Medulla oblongata (tissue), 1 donor: Measurements from ENCODE around the gene C7orf57.
A peak's percentile ranks its signal among the peaks of the same experiment; 100 is the strongest.
"Not testable (repeated sequence)": the region's sequence is repeated elsewhere in the genome, so short reads cannot be mapped to it uniquely, and the experiment has no call there.

ENCODE experiments used
- DNase-seq: peaks from one replicate; pipeline ENCODE4 v3.0.0-alpha.2; 2015; ENCODE audit errors: extremely low spot score

C7orf57 gene

DNA sequence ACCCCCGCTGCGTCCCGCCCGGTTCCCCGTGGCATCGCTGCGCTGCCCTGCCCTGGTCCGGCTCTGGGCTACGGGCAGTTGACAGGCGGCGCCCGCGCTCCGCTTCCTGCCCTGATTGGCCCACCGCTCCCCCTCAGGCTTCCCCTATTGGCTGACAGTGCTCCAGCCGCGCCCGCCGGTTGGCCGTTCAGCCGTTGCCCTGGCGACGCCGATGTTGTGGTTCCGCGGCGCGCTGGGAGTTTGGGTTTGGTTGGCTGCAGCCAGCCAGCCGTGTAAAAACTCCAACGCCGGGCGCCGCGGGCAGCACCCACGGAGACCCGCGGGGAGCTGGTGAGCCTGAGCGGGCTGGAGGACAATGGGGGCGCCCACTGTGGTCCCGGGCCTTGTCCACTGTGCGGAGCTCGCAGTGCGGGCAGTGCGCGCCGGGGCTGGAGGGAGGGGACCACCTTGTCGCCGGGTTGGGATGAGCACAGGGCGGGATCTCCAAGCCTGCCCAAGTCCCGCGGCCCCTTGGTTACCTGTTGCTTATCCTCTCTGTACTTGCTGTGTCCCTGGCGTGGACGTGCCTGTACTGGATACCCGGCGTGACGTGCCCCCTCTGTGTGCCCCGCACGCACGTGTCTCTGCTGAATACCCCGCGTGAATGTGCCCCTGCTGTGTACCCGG, at the start of gene C7orf57:
C7orf57 (plus strand) TSS at position 243 of the 666 bp plus-strand sequence. CDS start 766 bp downstream, outside the sequence.
- peak; percentile 84 for DNase-seq

GRCh38 chr7:47988496-47989386, 46.6 kb upstream of the C7orf57 start:
- no peak for DNase-seq

- DNase-seq, result not testable (repeated sequence)
Observed at GRCh38 chr7:47989607-47990400, 45.5 kb upstream of the C7orf57 start.

GRCh38 chr7:47990592-47990991, 44.8 kb upstream of the C7orf57 start:
- no peak for DNase-seq

GRCh38 chr7:47991270-47991669, 44.1 kb upstream of the C7orf57 start:
- no peak for DNase-seq

GRCh38 chr7:47991741-47992311, 43.5 kb upstream of the C7orf57 start:
- peak; percentile 80 for DNase-seq

DNA sequence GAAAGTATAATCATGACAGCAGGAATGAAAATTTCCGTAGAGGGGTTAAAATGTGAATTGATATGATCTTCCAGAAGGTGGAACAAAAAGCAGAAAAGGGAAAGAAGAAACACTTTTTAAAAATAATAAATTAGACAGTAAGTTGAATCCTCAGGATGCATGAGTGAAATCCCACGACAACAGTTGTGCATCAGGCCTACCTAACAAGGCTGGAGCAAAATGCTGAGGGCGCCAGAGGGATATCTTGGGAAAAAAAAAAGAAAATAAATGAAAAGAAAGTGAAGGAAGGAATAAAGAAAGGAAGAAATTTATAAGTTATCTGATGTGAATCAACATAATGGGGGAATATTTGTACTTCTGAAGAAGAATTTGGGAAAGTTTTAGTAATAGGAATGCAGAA, 42.9 kb upstream of the C7orf57 start:
- DNase-seq, result no peak

DNA sequence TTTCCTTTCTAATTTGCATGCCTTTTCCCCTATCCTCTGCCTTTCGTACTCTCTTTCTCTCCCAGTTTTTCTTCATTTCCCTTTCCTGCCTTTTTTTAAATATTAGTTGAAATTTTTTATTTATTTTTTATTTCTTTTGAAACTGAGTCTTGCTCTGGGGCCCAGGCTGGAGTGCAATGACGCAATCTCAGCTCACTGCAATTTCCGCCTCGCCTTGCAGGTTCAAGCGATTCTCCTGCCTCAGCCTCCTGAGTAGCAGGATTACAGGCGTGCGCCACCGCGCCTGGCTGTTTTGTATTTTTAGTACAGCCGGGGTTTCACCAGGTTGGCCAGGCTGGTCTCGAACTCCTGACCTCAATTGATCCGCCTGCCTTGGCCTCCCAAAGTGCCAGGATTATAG, 35.9 kb upstream of the C7orf57 start:
- DNase-seq, result no peak

DNA sequence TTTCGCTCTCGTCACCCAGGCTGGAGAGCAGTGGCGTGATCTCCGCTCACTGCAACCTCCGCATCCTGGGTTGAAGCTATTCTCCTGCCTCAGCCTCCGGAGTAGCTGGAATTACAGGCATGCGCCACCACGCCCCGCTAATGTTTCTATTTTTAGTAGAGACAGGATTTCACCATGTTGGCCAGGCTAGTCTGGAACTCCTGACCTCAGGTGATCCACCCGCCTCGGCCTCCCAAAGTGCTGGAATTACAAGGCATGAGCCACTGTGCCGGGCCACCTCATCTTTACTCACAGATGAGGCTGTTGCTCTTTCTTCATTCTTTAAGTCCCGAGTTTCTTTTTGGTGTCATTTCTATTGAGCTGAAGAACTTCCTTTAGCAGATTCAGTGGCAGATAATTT, 35.2 kb upstream of the C7orf57 start:
- not testable (repeated sequence) for DNase-seq

DNA sequence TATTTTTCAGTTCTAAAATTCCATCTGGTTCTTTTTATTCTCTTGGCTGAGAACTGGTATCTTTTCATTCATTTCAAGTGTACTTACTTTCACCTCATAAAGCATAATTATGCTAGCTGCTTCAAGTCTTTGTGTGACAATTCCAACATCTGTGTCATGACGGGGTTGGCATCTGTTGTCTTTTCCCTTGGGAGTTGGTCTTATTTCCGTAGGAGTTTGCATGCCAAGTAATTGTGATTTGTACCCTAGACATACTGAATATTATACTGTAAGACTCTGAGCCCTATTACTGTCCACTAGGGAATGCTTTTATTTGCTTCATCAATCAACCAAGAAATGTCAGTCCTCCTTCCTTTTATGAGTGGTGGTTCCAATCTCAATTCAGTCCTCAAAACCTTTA, 31.3 kb upstream of the C7orf57 start:
- no peak for DNase-seq

- DNase-seq, result no peak
Observed at GRCh38 chr7:48004638-48005037, 30.7 kb upstream of the C7orf57 start.

DNA sequence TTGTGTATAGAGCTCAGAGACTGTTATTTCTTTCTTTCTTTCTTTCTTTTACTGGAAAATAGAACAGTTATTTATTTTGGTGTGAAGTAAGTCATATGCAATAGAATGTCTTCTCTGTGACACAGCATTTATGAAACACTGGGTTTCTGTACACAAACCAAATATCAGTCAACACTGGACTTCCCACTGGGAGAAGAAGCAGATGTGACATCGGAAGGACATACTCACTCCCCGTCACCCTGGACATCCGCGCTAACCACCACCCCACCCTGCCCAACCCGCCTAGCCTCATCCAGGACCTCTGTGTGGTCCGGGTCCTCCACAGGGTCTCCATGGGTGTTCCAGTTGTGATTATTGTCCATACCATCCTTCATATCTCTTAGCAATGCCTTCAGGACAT, 28.5 kb upstream of the C7orf57 start:
- no peak for DNase-seq

GRCh38 chr7:48009257-48009656, 26.1 kb upstream of the C7orf57 start:
- DNase-seq, result no peak

GRCh38 chr7:48009954-48010353, 25.4 kb upstream of the C7orf57 start:
- no peak for DNase-seq

DNA sequence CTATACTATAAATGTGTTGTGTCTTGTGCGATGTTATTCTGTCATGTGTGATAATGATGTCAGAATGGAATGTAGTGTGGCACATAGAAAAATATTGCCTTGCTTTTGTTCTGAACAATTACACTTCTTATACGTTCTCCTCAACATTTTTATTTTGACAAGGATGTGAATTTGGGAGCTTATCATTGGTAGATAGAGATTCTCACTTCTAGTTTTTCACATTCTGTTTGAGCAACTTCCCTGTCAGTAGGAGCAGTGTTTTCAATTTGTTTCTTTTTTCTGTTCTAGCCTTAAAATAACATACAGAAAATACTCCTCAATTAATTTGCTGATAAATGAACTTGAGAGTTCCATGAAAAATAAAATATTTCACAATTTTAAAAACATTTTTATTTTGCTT, 24.0 kb upstream of the C7orf57 start:
- DNase-seq, result peak; percentile 38

GRCh38 chr7:48011951-48012350, 23.4 kb upstream of the C7orf57 start:
- no peak for DNase-seq

DNA sequence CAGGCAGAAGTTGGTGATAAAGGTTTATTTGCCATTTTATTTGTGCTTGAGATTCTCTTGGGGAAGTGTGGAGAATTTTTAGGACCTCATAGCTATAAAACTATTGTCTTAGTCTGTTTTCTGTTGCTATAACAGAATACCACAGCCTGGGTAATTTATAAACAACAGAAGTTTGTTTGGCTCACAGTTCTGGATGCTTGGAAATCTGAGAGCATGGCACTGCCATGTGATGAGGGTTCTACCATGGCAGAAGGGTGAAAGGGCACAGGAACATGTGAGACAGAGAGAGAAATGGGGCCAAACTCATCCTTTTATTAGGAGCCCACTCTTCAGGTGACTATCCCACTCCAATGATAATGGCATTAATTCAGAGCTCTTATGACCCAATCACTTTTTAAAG, 18.7 kb upstream of the C7orf57 start:
- DNase-seq, result no peak

DNA sequence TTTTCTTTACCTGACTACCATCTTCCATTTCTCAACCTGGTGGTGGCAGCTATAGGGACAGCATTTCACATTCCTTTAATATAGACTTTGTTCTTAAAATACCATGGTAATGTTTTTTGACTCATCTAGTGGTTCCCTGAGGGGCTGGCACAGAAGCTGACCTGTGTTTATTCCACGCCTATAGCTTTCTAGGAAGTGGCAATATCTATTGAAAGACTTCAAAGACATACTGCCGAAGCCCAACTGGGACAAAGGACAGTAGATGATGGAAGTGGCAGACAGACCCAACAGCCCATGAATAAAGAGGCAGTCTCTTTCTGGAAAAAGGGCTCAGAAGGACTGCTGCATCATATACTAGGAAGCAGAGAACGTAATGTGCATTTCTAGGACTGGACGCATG, 17.7 kb upstream of the C7orf57 start:
- no peak for DNase-seq

GRCh38 chr7:48025624-48026023, 9.7 kb upstream of the C7orf57 start:
- DNase-seq, result no peak

DNA sequence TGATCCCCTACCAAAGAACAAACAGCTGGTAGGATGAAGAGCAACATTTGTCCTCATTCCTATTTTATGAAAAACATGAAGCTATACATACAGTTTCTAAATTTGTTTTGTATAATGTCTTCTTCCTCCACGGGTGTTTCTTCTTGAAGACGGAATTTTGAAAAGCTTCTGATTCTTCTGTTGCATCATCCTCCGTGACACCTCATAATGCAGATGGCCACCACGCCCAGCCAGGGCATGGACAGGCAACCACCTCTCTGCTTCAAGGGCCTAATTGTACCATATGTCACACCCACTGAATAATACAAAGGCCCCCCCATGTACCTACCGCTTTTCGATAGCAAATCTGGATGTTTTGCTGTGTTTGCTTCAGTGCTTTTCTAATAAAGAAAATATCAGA, 6.4 kb upstream of the C7orf57 start, which contains the start of gene SUN3:
SUN3 (minus strand) TSS at position 170 of the 400 bp plus-strand sequence; CDS start at position 1, 169 bp downstream.
- DNase-seq, result no peak

DNA sequence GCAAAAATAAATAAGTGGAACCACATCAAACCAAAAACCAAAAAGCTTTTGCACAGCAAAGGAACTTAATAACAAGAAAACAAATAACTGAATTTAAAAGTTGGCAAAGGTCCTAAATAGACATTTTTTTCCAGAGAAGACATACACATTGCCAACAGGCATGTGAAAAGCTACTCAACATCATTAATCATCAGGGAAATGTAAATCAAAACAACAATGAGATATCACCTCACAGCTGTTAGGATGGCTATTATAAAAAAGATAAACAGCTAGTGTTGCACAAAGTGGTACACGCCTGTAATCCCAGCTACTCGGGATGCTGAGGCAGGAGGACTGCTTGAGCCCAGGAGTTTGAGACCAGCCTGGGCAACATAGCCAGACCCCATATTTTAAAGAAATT, 4.2 kb upstream of the C7orf57 start:
- DNase-seq, result no peak

DNA sequence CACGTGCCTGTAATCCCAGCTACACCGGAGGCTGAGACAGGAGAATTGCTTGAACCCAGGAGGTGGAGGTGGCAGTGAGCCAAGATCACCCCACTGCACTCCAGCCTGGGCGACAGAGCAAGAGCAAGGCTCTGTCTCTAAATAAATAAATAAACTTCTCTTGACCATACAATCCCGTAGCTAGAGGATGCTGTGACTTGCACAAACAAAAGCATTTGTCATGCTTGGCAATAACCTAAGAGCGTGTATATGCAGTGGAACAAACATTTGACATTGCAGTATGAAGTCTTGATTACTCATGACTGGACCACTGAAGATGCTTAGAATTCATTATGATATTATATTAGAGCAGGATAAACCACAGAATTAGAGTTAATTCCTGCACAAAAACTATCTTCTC, 1.4 kb upstream of the C7orf57 start:
- DNase-seq, result no peak
